Suprapubic skin (tissue), 4 donors: Measurements from ENCODE around the gene MAD2L1BP. TPM values are rescaled to one million over a fixed set of nuclear protein-coding genes. Genes with fewer than 3 reads are reported as not detected.

Source experiments
- DNase-seq, 2 donors: peaks; one replicate each; pipeline ENCODE4 v3.0.0-alpha.2; 2019; ENCODE audit warnings: low spot score in 2 of 2
- H3K27ac ChIP-seq: fragments of 200-600 bp; sonication (generic); one replicate; pipeline ENCODE4 v1.5.1; 2019
- H3K27me3 ChIP-seq: fragments of 200-600 bp; sonication (generic); one replicate; pipeline ENCODE4 v1.5.1; 2019
- H3K36me3 ChIP-seq: fragments of 200-600 bp; sonication (generic); one replicate; pipeline ENCODE4 v1.5.1; 2019
- H3K4me1 ChIP-seq: fragments of 200-600 bp; sonication (generic); one replicate; pipeline ENCODE4 v1.5.1; 2019
- H3K4me3 ChIP-seq: fragments of 200-600 bp; sonication (generic); one replicate; pipeline ENCODE4 v1.5.1; 2019; ENCODE audit warnings: mild to moderate bottlenecking
- H3K9me3 ChIP-seq: fragments of 200-600 bp; sonication (generic); one replicate; pipeline ENCODE4 v1.5.1; 2019
- EP300 ChIP-seq: sonication (generic); formaldehyde crosslinking; IDR thresholded peaks from one replicate; pipeline ENCODE4 v1.6.1; 2017; ENCODE audit warnings: antibody characterized with exemption
- POLR2A ChIP-seq, 2 donors: fragments of 450-650 bp; IDR thresholded peaks; one replicate each; pipeline ENCODE4 v1.6.1; 2017; ENCODE audit warnings: antibody characterized with exemption in 2 of 2, mild to moderate bottlenecking in 2 of 2, moderate library complexity in 2 of 2
- POLR2AphosphoS5 ChIP-seq, 3 donors: sonication (generic); formaldehyde crosslinking; IDR thresholded peaks; one replicate each; pipeline ENCODE4 v1.6.1; 2017; ENCODE audit warnings: antibody characterized with exemption in 3 of 3
- WGBS: methylation state at CpG from one replicate; pipeline ENCODE4 v1.1.5; 2018; 5-methylcytosine and 5-hydroxymethylcytosine counted together
- total RNA-seq, 4 donors: library from RNA; depleted of rRNA; stranded (reverse); fragments of >200 nt; gene quantifications; one replicate each; pipeline ENCODE4 v1.1.0, GENCODE V29; 2016
- TF ChIP-seq, protein P1 (sequence below), 2 donors: fragments of 200-600 bp in 1 of 2; fragments of 450-650 bp in 1 of 2; sonication (generic) in 1 of 2; IDR thresholded peaks; one replicate each; pipeline ENCODE4 v1.5.1; 2016 to 2019; ENCODE audit warnings: antibody characterized with exemption in 2 of 2, mild to moderate bottlenecking in 1 of 2, moderate library complexity in 1 of 2

MAD2L1BP gene
- total RNA-seq, 4 donors from 2014 or later: 35.4 to 63.1 (median 49.7) TPM

DNA sequence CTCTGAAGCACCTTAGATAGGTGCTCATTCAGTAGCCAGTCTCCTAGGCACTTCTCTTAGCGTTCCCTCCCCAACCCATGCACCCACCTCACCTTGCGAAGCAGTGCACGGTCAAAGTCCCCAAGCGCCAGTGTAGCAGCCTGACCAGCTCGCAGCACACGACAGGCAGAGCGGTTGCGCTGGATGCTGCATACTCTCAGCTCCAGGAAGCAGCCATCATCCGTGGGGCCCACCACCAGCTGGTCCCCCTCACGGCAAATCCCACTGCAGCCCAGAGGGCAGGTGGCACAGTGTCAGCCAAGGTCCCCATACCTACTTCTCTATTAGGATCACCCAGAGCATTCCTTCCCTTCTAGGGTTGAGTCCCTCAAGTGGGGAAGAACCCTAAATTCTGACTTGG lies 13.1 kb upstream of the MAD2L1BP start:
- no peak for TF ChIP-seq POLR2AphosphoS5 (IDR thresholded peaks at IDR 0.05)
- TF ChIP-seq, protein P1, sequence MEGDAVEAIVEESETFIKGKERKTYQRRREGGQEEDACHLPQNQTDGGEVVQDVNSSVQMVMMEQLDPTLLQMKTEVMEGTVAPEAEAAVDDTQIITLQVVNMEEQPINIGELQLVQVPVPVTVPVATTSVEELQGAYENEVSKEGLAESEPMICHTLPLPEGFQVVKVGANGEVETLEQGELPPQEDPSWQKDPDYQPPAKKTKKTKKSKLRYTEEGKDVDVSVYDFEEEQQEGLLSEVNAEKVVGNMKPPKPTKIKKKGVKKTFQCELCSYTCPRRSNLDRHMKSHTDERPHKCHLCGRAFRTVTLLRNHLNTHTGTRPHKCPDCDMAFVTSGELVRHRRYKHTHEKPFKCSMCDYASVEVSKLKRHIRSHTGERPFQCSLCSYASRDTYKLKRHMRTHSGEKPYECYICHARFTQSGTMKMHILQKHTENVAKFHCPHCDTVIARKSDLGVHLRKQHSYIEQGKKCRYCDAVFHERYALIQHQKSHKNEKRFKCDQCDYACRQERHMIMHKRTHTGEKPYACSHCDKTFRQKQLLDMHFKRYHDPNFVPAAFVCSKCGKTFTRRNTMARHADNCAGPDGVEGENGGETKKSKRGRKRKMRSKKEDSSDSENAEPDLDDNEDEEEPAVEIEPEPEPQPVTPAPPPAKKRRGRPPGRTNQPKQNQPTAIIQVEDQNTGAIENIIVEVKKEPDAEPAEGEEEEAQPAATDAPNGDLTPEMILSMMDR (IDR thresholded peaks at IDR 0.05): no peak
- TF ChIP-seq EP300: no peak
- no peak for TF ChIP-seq POLR2A (IDR thresholded peaks at IDR 0.05)
- no peak overlapping the region for H3K4me3 ChIP-seq
- WGBS: 95% methylated on average over 10 of the region's 10 CpGs
- H3K4me1 ChIP-seq: peaks cover 9% of the 10 kb centered on the region
- peaks cover 82% of the 10 kb centered on the region for H3K36me3 ChIP-seq
- no peaks in the 10 kb centered on the region for H3K9me3 ChIP-seq
- H3K27me3 ChIP-seq: no peaks in the 10 kb centered on the region
- peak in 1 of 2 donors; percentile 74 for DNase-seq
- no peak overlapping the region for H3K27ac ChIP-seq

DNA sequence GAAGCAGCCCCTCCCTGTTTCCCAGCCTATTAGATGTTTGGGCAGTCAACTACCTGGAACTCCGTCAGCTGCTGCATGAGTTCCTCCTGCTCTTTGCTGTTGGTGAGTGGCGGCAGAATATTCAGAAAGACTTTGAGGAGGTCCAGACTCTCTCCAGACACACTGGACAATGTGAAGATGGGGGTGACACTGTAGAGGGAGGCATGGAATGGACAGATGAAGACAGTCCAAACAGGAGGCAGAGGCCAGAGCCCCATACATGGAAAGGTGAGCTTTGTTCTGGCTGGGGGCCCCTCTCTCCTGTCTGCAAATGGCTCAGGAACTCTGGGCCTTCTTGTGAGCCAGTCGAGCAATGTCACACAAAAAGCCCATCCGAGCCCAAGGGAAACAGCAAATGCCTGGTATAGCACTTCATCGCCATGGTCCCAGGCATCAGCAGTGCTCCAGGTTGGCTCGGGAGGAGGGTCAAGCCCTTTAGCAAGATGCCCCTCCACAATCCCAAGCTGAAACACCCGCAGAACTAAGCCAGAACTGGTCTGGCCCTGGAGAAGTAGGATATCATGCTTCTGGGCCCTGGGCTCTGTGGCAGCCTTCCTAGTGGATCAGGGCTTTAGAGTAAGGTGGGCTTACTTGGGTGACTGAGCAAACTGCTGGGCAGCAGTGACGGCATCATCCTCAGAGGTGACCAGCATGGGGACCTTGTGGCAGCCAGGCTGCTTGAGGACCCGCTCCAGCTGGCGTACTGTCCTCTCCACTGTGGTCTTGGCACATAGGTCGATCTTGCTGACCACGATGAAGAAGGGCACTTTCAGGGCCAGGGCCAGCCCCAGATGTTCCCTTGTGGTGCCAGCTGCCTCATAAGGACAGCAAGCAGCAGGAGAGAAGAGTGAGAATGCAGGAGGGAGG lies 11.5 kb upstream of the MAD2L1BP start:
- H3K9me3 ChIP-seq: no peaks in the 10 kb centered on the region
- H3K27ac ChIP-seq: no peak overlapping the region
- peaks cover 19% of the 10 kb centered on the region for H3K4me1 ChIP-seq
- DNase-seq: peak; percentile 9 to 58
- no peaks in the 10 kb centered on the region for H3K27me3 ChIP-seq
- 89% methylated on average over 11 of the region's 12 CpGs for WGBS
- no peak overlapping the region for H3K4me3 ChIP-seq
- TF ChIP-seq EP300: no peak
- no peak for TF ChIP-seq POLR2AphosphoS5 (IDR thresholded peaks at IDR 0.05)
- TF ChIP-seq, protein P1 (IDR thresholded peaks at IDR 0.05): no peak
- no peak for TF ChIP-seq POLR2A (IDR thresholded peaks at IDR 0.05)
- peaks cover 70% of the 10 kb centered on the region for H3K36me3 ChIP-seq

DNA sequence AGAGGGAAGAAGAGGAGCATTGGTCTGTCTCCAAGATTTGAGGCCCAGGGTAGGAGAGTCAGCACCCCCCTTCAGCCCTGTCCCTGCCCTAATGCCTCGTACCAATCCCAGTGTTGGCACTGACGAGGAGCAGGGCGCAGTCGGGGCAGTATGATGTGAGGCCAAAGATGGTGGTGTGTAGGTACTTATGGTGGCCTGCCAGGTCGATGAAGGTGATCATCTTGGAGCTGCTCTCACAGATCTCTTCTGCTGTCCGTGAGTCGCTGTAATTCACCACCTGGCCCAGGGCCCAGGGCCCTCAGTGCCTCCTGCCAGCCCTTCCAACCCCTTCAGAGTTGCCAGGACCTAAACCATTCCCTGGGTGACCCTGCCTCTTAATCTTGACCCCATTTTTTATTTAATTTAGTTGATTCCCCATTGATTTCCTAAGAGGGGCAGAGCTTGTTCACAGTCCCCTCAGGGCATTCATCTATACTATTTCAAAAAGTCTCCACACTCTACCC lies 10.8 kb upstream of the MAD2L1BP start:
- H3K4me1 ChIP-seq: peaks cover 19% of the 10 kb centered on the region
- TF ChIP-seq, protein P1 (IDR thresholded peaks at IDR 0.05): no peak
- no peak for TF ChIP-seq POLR2AphosphoS5 (IDR thresholded peaks at IDR 0.05)
- DNase-seq: peak in 1 of 2 donors; percentile 56
- WGBS: 77% methylated on average over 7 of the region's 7 CpGs
- no peak overlapping the region for H3K27ac ChIP-seq
- peaks cover 65% of the 10 kb centered on the region for H3K36me3 ChIP-seq
- H3K27me3 ChIP-seq: no peaks in the 10 kb centered on the region
- H3K9me3 ChIP-seq: no peaks in the 10 kb centered on the region
- H3K4me3 ChIP-seq: no peak overlapping the region

DNA sequence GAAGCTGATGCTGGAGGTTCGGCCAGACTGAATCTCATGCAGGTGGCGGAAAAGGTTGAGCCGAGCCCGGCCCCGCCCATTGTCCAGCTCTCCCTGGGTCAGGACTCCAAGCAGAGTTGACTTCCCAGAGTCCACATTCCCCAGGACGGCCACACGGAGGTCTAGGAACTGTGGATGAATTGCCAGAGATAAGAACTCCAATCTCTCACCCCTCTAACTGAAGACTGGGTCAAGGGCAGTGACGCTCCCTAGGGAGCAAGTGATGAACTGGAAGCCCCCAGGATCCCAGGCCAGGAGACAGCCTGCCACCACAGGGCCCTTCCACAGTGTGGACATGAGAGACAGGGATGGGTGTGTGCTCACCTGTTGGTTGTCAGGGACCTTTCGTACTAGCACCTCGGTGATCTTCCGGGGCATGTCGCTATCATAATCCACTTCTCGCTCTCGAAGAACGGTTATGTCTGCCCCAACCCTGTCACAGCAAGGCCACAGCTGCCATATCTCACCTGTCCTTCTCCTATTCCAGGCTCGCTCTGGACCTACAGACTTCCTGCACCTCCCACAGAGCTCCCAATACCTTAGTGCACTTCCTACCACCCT lies 10.1 kb upstream of the MAD2L1BP start:
- no peaks in the 10 kb centered on the region for H3K27me3 ChIP-seq
- no peak overlapping the region for H3K4me3 ChIP-seq
- peaks cover 58% of the 10 kb centered on the region for H3K36me3 ChIP-seq
- TF ChIP-seq EP300: no peak
- no peak for TF ChIP-seq POLR2A (IDR thresholded peaks at IDR 0.05)
- no peak for TF ChIP-seq POLR2AphosphoS5 (IDR thresholded peaks at IDR 0.05)
- TF ChIP-seq, protein P1 (IDR thresholded peaks at IDR 0.05): no peak
- H3K27ac ChIP-seq: no peak overlapping the region
- 95% methylated on average over 16 of the region's 16 CpGs for WGBS
- peak in 1 of 2 donors; percentile 78 for DNase-seq
- H3K9me3 ChIP-seq: no peaks in the 10 kb centered on the region
- peaks cover 24% of the 10 kb centered on the region for H3K4me1 ChIP-seq
